Stimulated activated CD8-positive, alpha-beta memory T cell treated with anti-CD3 and anti-CD28 coated beads, Interleukin-4, amount 100 ng/mL, for 4 hours (primary cell): ENCODE results near the gene SEMA5A.

Experiments used
- DNase-seq, 2 donors: peaks; one replicate each; pipeline ENCODE4 v3.0.0-alpha.2; 2020; ENCODE audit warnings: low read depth in 2 of 2, low spot score in 1 of 2

Gene SEMA5A

GRCh38 chr5:9045946-9046345 is 499.9 kb downstream of the SEMA5A start:
- no peak for DNase-seq

- DNase-seq: no peak
These were observed 503.6 kb downstream of the SEMA5A start for GRCh38 chr5:9042241-9042640.

GRCh38 chr5:9040475-9040874 is 505.4 kb downstream of the SEMA5A start:
- no peak for DNase-seq

GRCh38 chr5:9037048-9037447 is 508.8 kb downstream of the SEMA5A start:
- DNase-seq: no peak

- DNase-seq: no peak
These were observed 510.5 kb downstream of the SEMA5A start for GRCh38 chr5:9035346-9035745.

- DNase-seq: no peak
These were observed 511.2 kb downstream of the SEMA5A start for GRCh38 chr5:9034649-9035048.

- DNase-seq: no peak
These were observed 512.4 kb downstream of the SEMA5A start for GRCh38 chr5:9033524-9033923.

GRCh38 chr5:9025942-9026341 is 519.9 kb downstream of the SEMA5A start:
- no peak for DNase-seq

- DNase-seq: no peak
These were observed 524.9 kb downstream of the SEMA5A start for GRCh38 chr5:9020996-9021395.

- no peak for DNase-seq
These were observed 530.0 kb downstream of the SEMA5A start for GRCh38 chr5:9015937-9016270.

- no peak for DNase-seq
These were observed 530.5 kb downstream of the SEMA5A start for GRCh38 chr5:9015260-9015936.

GRCh38 chr5:9013147-9013546 is 532.7 kb downstream of the SEMA5A start:
- no peak for DNase-seq

GRCh38 chr5:9009931-9010651 is 535.8 kb downstream of the SEMA5A start:
- DNase-seq: no peak

GRCh38 chr5:8997542-8998070 is 548.3 kb downstream of the SEMA5A start:
- no peak for DNase-seq

GRCh38 chr5:8993031-8993430 is 552.8 kb downstream of the SEMA5A start:
- DNase-seq: no peak
